Body of pancreas (tissue), 4 donors: Measurements from ENCODE around the gene SERPINA12. TPM values are rescaled to one million over a fixed set of nuclear protein-coding genes. Genes with fewer than 3 reads are reported as not detected.

Source experiments
- ATAC-seq: fragments of 150-250 bp; one replicate; pipeline ENCODE4 v1.9.1; 2016
- DNase-seq, 4 donors: peaks; one replicate each; pipeline ENCODE4 v3.0.0-alpha.2; 2019
- H3K27ac ChIP-seq, 4 donors: fragments of 200-600 bp; sonication (generic); 1 replicate in 3 of 4; 2 replicates in 1 of 4; pipeline versions ENCODE4 v1.5.1 to v1.6.1; 2016 to 2019; ENCODE audit warnings: mild to moderate bottlenecking in 1 of 4, mixed read lengths in 1 of 4, moderate library complexity in 1 of 4
- H3K27me3 ChIP-seq, 2 donors: fragments of 200-600 bp; sonication (generic); one replicate each; pipeline ENCODE4 v1.6.0; 2016; ENCODE audit warnings: mild to moderate bottlenecking in 1 of 2
- H3K36me3 ChIP-seq, 2 donors: fragments of 200-600 bp; sonication (generic); replicated peaks in 1 of 2; 2 replicates each; pipeline ENCODE4 v1.5.1; 2016; ENCODE audit warnings: low read depth in 2 of 2; ENCODE audit not compliant: insufficient read depth in 1 of 2
- H3K4me1 ChIP-seq: fragments of 200-600 bp; sonication (generic); one replicate; pipeline ENCODE4 v1.6.0; 2016
- H3K4me3 ChIP-seq, 2 donors: fragments of 200-600 bp; sonication (generic); 1 replicate in 1 of 2; 2 replicates in 1 of 2; pipeline ENCODE4 v1.5.1; 2016 to 2019
- H3K9me3 ChIP-seq, 3 donors: fragments of 200-600 bp; sonication (generic); 1 replicate in 2 of 3; 2 replicates in 1 of 3; pipeline ENCODE4 v1.5.1; 2016
- POLR2A ChIP-seq, 3 donors: fragments of 450-650 bp; IDR thresholded peaks; one replicate each; pipeline ENCODE4 v1.6.1; 2016; ENCODE audit warnings: antibody characterized with exemption in 3 of 3, mild to moderate bottlenecking in 2 of 3
- WGBS, 2 donors: methylation state at CpG; one replicate each; pipeline ENCODE4 v1.1.5; 2017; 5-methylcytosine and 5-hydroxymethylcytosine counted together
- intact Hi-C: fragments of 100-400 bp; cut with DNase I; formaldehyde crosslinking; loops from one replicate; pipeline ENCODE4 v1.15.1; 2023
- total RNA-seq, 2 donors: library from RNA; depleted of rRNA; stranded (reverse); fragments of >200 nt; gene quantifications; one replicate each; pipeline ENCODE4 v1.1.0, GENCODE V29; 2016
- TF ChIP-seq, protein P1 (sequence below), 7 experiments: fragments of 450-650 bp in 4 of 7; fragments of 200-600 bp in 3 of 7; sonication (generic) in 3 of 7; IDR thresholded peaks; one replicate each; pipeline ENCODE4 v1.5.1; 2016 to 2019; ENCODE audit warnings: antibody characterized with exemption in 7 of 7

The SERPINA12 gene
- total RNA-seq, 2 donors from 2014 or later = not detected

GRCh38 chr14:94524093-94524492 lies 14.8 kb upstream of the SERPINA12 start:
- no peaks in the 10 kb centered on the region for H3K27me3 ChIP-seq
- no peaks in the 10 kb centered on the region for H3K36me3 ChIP-seq
- H3K4me3 ChIP-seq = no peak overlapping the region
- DNase-seq = no peak
- ATAC-seq = no peak
- WGBS, 2 donors = 54 to 59% methylated on average over 3 of the region's 3 CpGs
- peaks cover 0 to 5% (median 0%) of the 10 kb centered on the region in 3 donors for H3K9me3 ChIP-seq
- H3K27ac ChIP-seq = no peak overlapping the region
- intact Hi-C loops = no loop called here
- TF ChIP-seq, protein P1, sequence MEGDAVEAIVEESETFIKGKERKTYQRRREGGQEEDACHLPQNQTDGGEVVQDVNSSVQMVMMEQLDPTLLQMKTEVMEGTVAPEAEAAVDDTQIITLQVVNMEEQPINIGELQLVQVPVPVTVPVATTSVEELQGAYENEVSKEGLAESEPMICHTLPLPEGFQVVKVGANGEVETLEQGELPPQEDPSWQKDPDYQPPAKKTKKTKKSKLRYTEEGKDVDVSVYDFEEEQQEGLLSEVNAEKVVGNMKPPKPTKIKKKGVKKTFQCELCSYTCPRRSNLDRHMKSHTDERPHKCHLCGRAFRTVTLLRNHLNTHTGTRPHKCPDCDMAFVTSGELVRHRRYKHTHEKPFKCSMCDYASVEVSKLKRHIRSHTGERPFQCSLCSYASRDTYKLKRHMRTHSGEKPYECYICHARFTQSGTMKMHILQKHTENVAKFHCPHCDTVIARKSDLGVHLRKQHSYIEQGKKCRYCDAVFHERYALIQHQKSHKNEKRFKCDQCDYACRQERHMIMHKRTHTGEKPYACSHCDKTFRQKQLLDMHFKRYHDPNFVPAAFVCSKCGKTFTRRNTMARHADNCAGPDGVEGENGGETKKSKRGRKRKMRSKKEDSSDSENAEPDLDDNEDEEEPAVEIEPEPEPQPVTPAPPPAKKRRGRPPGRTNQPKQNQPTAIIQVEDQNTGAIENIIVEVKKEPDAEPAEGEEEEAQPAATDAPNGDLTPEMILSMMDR (IDR thresholded peaks at IDR 0.05) = no peak
- no peak for TF ChIP-seq POLR2A (IDR thresholded peaks at IDR 0.05)
- no peaks in the 10 kb centered on the region for H3K4me1 ChIP-seq

GRCh38 chr14:94523265-94523664 lies 14.0 kb upstream of the SERPINA12 start:
- 87 to 89% methylated on average over 8 of the region's 8 CpGs for WGBS, 2 donors
- no peak overlapping the region for H3K4me3 ChIP-seq
- H3K27me3 ChIP-seq = no peaks in the 10 kb centered on the region
- H3K9me3 ChIP-seq = peaks cover 0 to 5% (median 0%) of the 10 kb centered on the region in 3 donors
- TF ChIP-seq POLR2A (IDR thresholded peaks at IDR 0.05) = no peak
- TF ChIP-seq, protein P1 (IDR thresholded peaks at IDR 0.05) = no peak
- no peak for ATAC-seq
- H3K27ac ChIP-seq = no peak overlapping the region
- no peaks in the 10 kb centered on the region for H3K36me3 ChIP-seq
- intact Hi-C loops = no loop called here
- H3K4me1 ChIP-seq = no peaks in the 10 kb centered on the region
- DNase-seq = no peak

DNA sequence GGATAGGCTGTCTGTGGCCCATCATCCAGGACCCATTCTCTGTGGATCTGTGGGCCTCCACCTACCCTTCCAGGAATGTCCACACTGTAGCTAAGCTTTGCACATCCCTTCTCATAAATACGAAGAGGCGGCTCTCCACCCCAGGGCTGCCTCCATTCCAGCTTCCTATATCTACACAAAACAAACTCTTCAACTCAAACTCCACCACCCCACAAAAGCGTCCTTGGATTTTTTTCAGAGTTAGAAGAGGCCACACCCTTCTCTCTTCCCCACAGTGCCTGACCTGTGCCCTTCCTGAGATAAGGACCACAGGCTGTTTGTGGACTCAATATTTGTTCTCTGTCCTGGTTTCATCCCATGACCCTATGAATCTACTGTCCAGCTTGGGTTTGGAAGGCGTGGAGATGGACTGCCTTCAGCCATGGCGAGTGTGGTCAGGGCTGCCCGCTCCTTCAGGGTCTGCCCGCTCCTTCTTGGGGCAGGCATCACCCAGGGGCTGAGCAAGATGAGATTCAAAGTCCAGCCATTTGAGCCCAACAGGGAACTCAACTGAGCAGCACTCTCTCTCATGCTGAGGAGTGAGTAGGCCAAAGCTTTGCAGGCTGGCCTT lies 13.0 kb upstream of the SERPINA12 start:
- no peaks in the 10 kb centered on the region for H3K36me3 ChIP-seq
- H3K27ac ChIP-seq = no peak overlapping the region
- DNase-seq (no peak), ATAC-seq (no peak)
- H3K27me3 ChIP-seq = no peaks in the 10 kb centered on the region
- H3K4me1 ChIP-seq = no peaks in the 10 kb centered on the region
- peaks cover 0 to 5% (median 0%) of the 10 kb centered on the region in 3 donors for H3K9me3 ChIP-seq
- TF ChIP-seq POLR2A (IDR thresholded peaks at IDR 0.05) = no peak
- TF ChIP-seq, protein P1 (IDR thresholded peaks at IDR 0.05) = no peak
- WGBS, 2 donors = 84% methylated on average over 7 of the region's 7 CpGs
- no peak overlapping the region for H3K4me3 ChIP-seq
- intact Hi-C loops = no loop called here

GRCh38 chr14:94521375-94522114 lies 12.3 kb upstream of the SERPINA12 start:
- no peak overlapping the region for H3K27ac ChIP-seq
- H3K4me3 ChIP-seq = no peak overlapping the region
- no peaks in the 10 kb centered on the region for H3K4me1 ChIP-seq
- TF ChIP-seq POLR2A (IDR thresholded peaks at IDR 0.05) = no peak
- TF ChIP-seq, protein P1 (IDR thresholded peaks at IDR 0.05) = no peak
- DNase-seq = no peak
- ATAC-seq = no peak
- intact Hi-C loops = no loop called here
- no peaks in the 10 kb centered on the region for H3K36me3 ChIP-seq
- WGBS, 2 donors = 53 to 58% methylated on average over 4 to 5 of the region's 5 CpGs
- H3K27me3 ChIP-seq = no peaks in the 10 kb centered on the region
- peaks cover 0 to under 1% (median 0%) of the 10 kb centered on the region in 3 donors for H3K9me3 ChIP-seq
